ENCODE measurements around the gene KRTAP10-3.
"Not testable (repeated sequence)": the region's sequence is repeated elsewhere in the genome, so short reads cannot be mapped to it uniquely, and the experiment has no call there.

KRTAP10-3 gene

GRCh38 chr21:44558695-44559094 lies at the start of gene KRTAP10-3:
Gene KRTAP10-3, minus strand, starts transcription at chr21:44558795. Its CDS starts 80 bp downstream, at chr21:44558715.
- no peak for DNase-seq

- DNase-seq = no peak
Observed at GRCh38 chr21:44606495-44606894, 47.9 kb upstream of the KRTAP10-3 start.

DNA sequence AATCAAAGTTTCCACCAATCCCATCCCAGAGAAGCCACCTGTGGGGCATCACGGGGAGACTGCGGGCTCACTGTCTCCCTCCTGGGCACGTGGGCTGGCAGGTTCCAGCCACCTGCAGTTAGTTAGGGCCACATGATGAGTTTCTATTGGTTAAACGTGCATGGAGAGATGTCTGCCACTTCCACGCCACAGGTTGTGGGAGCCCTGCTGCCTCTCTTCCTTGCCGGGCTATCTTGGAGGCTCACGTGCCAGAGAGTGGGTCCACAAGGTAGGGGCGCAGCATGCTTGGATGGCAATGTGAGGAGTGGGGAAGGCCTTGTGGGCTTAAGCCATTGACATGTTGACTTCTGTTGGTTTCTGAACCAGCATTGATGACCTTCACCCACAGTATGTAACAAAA lies 45.3 kb upstream of the KRTAP10-3 start:
- no peak for DNase-seq

GRCh38 chr21:44603109-44603875 lies 44.7 kb upstream of the KRTAP10-3 start:
- no peak for DNase-seq

- DNase-seq = no peak
Observed at GRCh38 chr21:44602463-44602850, 43.9 kb upstream of the KRTAP10-3 start.

DNA sequence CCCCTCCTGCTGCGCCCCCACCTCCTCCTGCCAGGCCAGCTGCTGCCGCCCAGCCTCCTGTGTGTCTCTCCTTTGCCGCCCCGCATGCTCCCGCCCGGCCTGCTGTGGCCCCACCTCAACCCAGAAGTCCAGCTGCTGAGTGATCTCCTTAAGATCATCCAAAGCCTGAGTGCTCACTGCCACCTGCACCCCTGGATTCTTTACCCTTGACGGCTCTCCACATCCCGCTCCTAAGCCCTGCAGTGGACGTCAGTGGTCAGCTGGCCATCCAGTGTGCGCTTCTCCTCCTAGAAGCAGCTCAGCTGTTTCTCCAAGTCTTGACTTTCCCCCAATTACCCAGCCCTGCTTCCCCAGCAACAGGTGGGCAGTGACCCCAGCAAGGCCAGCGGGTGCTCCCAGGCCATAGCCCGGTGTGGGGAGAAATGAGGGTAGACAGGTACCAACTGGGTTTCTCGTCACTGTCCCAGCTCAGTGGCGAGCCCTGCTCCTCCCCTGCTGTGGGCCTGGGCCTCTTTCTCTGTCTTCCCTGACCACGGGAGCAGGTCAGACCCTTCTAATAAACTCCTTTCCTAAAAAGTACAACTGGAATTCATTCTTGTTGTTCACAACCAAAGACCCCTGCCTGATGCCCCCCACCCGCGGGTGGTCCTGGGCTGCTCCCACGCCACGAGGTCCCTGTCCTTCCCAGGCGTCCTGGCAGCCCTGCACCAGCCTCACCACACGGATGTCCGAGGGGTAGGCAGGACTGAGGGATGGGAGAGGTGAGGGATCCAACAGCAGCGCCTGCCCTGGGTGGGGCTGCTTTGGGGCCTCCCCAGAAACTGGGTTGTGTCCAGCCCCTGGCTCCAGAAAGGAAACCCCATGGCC lies 43.2 kb upstream of the KRTAP10-3 start:
- DNase-seq = no peak

DNA sequence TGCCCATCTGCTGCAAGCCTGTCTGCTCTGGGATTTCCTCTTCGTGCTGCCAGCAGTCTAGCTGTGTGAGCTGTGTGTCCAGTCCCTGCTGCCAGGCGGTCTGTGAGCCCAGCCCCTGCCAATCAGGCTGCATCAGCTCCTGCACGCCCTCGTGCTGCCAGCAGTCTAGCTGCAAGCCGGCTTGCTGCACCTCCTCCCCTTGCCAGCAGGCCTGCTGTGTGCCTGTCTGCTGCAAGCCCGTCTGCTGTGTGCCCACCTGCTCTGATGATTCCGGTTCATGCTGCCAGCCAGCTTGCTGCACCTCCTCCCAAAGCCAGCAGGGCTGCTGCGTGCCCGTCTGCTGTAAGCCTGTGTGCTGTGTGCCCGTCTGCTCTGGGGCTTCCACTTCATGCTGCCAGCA lies 42.5 kb upstream of the KRTAP10-3 start:
- DNase-seq = not testable (repeated sequence)

DNA sequence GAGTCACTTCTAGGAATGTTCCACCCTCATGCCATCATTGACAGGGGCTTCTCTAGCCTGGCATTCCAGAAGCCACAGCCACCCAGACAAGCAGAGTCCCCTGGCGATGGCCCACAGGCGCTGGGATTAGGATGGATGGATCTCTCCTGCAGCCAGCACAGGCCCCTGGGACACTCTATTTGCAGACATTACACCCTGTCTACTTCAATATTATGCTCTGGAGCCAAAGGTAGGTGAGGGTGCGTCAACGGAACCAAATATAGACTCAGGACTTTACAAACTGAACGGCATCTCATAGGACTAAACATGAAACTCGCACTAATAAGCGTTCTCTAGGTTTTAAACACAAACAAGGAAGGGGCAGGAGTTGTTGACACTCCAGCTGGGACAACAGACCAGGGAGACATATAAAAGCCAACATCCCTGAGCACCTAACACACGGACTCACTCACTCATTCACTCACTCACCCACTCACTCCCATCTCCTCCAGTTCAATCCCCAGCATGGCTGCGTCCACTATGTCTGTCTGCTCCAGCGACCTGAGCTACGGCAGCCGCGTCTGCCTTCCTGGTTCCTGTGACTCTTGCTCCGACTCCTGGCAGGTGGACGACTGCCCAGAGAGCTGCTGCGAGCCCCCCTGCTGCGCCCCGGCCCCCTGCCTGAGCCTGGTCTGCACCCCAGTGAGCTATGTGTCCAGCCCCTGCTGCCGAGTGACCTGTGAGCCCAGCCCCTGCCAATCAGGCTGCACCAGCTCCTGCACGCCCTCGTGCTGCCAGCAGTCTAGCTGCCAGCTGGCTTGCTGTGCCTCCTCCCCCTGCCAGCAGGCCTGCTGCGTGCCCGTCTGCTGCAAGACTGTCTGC lies 41.8 kb upstream of the KRTAP10-3 start, which contains the start of gene KRTAP10-7:
Gene KRTAP10-7, plus strand, starts transcription at position 480 of the 861 bp plus-strand sequence. Its CDS starts 25 bp downstream, at position 505.
- DNase-seq = not testable (repeated sequence)

DNA sequence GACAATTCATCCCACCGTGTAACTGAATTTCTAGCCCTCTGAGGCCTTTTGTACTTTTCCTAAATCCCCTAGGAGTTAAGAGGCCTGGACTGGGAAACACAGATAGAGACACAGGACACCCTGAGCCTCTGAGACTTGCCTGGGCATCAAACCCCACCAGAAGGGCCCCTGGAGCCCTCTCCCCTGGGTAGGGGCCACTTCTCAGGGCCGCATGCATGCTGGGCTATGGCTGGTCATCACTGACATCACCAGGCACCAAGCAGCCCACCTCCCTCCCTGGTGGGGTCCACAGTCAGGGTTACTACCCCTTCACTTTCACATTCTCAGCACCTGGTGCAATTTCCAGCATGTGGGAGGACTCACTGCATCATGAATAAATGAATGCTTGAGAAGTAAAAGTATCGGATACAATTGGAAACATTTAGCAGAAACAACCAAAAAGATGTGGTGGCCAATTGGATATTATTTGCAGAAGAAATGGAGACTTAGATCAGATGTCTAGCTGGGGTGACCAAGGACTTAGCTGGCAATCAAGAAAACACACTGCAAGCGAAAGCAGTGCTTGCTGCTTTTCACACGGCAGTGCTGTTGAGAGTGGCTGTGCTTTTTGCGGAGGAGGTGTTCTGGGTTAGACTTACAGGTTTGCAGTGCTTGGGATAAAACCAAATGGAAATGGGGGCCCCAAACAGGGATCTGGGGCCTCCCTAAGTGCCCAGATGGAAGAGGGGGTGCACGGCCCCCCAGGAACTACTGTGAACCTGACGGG lies 40.9 kb upstream of the KRTAP10-3 start:
- DNase-seq = no peak

- no peak for DNase-seq
Observed at GRCh38 chr21:44598061-44598460, 39.5 kb upstream of the KRTAP10-3 start.

DNA sequence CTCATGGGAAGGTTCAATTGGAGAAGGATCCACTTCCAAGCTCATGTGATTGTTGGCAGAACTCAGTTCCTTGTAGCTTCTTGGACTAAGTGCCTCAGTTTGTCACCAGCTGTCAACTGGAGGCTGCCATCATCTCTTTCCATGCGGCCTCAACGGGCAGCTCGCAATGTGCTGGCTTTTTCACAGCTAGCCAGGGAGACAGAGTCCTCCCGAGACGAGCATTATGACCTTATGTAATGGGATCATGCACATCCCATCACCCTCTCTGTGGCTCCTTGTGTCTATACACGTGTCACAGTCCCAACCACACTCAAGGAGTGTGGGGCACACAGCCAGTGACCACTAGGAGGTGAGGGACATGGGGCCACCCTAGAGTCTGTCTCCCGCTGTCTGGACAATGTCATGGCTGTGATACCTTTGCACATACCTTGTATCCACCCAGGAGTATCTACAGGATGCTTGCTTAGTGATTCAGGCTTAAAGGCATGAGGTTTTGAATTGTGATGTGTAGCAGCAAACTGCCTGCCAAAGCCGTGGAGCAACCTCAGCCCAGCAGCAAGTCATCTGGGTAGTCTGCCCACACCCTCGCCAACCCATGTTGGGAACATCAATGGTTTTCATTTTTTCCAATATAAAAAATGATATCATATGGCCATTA lies 37.6 kb upstream of the KRTAP10-3 start:
- DNase-seq = no peak

GRCh38 chr21:44595524-44595923 lies 36.9 kb upstream of the KRTAP10-3 start:
- DNase-seq = no peak

DNA sequence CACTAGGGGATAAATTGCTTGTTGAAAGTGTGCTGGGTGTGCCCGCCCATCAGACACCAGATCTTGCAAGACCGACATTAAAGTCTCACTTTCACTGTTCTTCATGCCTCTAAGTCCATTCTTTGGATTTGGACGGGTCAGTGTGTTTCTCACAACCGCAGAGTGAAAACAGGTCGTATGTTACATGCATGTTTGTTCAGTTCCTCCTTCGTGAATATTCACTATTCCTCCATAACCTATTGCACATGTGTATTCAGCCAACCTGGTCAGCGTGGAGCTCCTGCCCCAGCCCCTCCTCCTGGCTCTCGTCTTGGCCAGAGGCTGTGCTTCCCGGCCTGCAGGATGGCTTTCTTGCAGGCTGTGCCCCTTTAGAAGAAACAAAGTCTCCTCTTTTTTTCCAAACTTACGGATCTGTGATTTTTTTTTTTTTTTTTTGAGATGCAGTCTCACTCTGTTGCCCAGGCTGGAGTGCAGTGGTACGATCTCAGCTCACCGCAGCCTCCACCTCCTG lies 35.9 kb upstream of the KRTAP10-3 start:
- no peak for DNase-seq

- DNase-seq = no peak
Observed at GRCh38 chr21:44593598-44594405, 35.2 kb upstream of the KRTAP10-3 start.

DNA sequence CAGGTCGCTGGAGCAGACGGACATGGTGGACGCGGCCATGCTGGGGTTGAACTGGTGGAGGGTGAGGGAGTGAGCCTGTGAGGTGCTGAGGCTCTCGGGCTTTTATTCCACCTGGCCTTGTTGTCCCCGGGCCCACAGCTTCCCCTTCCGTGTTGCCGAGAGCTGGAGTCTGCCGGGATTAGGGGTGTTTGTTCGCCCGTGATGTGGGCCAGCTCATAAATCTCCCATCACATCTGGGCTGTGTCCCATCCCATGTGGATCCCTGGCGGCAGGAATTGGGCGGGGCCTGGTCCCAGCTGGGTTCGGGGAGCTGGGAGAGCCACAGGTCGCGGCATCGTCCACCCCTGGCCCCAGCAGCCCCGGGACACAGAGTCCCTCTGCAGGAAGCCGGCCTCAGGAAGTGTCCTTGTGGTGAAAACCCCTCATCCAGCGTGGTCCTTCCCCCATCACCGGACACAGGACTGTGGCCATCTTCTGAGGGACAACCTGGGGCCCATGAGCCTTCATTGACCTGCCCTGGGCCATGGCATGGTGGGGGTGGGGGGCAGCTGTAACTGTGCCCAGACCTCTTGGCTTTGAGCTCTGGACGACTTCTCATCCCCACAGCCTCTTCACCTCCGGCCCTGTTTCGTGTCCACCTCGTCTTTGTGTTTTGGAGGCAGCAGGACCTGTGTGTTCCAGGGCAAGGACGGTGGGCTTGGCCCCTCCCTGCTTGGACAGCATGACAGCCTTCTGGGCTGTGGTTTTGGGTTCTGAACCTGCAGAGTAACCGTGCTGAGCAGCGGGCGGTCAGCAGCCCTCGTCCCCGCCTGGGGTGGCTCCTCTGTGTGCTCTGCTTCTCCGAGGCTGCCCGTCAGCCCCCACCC lies 34.1 kb upstream of the KRTAP10-3 start, which contains the start of gene KRTAP10-6:
Gene KRTAP10-6, minus strand, starts transcription at position 60 of the 866 bp plus-strand sequence. Its CDS starts 21 bp downstream, at position 39.
- DNase-seq = no peak

GRCh38 chr21:44591801-44592130 lies 33.2 kb upstream of the KRTAP10-3 start:
- DNase-seq = not testable (repeated sequence)

DNA sequence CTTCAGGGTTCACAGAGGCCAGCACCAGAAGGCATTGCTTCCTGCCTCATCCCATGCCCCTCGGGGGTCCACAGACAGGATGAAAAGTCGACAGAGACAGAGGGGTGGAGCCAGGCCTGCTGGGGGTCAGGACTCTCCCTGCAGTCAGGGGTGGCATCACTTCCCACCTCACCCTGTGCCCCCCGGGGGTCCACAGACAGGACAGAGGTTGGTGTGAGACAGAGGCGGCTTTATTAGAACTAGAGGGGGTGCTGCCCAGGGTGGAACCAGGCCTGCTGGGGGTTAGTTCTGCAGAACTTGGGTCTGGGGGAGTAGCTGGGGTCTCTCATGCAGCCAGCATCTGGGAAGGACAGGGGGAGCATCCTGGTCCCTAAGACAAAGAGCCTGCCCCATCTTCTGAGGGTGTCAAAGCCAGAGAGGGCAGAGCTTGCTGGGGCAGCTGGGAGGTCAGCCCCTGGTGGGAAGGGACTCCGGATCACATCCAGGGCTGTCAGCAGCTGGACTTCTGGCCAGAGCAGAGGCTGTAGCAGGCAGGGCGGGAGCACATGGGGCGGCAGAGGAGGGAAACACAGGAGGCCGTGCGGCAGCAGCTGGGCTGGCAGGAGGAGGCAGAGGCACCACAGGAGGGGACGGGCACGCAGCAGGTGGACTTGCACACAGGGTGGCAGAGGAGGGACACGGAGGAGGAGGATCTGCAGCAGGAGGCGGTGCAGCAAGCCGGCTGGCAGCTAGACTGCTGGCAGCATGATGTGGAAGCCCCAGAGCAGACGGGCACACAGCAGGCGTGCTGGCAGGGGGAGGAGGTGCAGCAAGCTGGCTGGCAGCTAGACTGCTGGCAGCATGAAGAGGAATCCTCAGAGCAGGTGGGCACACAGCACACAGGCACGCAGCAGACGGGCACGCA lies 32.6 kb upstream of the KRTAP10-3 start:
- not testable (repeated sequence) for DNase-seq

DNA sequence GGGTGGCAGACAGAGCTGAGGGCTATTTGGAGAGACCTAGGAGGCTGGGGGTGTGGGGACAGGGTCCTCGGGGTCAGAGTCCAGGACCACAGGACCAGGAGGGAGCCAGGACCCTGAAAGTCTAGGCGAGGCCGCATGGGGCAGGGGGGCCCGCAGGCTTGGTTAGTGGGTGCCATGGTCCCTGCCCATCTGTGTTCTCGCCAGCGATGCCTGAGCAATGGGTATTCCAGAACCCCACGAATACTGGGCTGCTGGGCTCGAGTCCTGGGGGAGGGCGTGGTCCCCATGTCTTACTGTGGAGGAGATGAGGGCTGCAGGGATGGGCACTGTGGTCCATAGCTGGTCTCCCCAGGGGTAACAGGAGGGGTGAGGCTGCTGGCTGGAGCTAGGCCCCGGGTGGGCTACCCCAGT lies 31.7 kb upstream of the KRTAP10-3 start:
- DNase-seq = no peak

Data from CD4-positive, alpha-beta T cell treated with Interleukin-17A for 4 hours (primary cell).